ENCODE data around the gene DCAF6.
A peak's percentile ranks its signal among the peaks of the same experiment; 100 is the strongest.

DCAF6 gene

DNA sequence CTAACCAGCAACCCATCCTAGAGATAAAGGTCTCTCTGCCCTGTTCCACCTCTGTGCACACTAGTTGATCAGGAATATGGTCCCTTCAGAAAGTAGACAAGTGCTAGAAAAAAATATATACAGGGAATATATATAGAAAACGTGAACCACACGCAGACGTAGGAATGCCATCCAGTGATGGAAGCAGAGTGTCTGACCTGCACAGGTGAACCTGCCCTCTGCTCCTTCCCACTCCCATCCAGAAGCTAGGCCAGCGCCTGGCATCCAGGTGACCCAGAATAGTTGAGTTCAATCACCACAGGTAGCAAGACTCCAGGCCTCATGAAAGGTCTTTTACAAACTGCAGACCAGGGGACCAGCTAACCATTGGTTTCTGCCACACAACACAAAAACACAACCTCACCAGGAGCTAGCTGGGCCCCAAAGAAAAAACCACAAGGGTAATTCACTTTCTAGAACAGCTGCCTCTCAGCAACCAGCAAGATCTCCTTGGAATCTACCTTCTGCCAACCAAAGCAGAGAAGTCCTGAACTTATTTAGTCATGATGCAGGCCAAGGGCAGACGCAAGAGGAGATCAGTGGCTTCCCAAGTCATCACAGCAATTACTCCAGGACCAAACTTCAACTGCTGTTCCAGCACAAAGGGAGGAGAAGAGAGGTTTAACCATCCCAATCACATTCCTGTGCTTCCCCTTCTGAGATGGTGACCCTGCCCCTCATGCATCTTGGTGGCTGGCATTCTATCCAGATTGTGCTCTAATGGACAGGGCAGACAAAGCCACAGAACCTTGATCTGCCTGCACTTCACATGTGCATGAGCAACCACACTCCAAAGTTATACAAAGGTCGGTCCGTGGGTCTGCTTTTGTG lies 147.2 kb downstream of the DCAF6 start:
- Histone ChIP-seq H3K4me1 (ENCODE audit: insufficient read depth, insufficient read length) (peaks cover 5% of the 10 kb centered on the region), H3K27me3 (ENCODE audit: insufficient read depth, insufficient read length) (no peaks in the 10 kb centered on the region), H3K9ac (ENCODE audit: insufficient read length, low read depth) (no peak overlapping the region), H3K4me3 (ENCODE audit: insufficient read length, low read depth) (no peak overlapping the region), H3K9me3 (ENCODE audit: insufficient read depth, low read length) (no peaks in the 10 kb centered on the region), H3K36me3 (ENCODE audit: insufficient read depth, insufficient read length, low read length) (peaks cover 41% of the 10 kb centered on the region)
- TF ChIP-seq SUZ12 (IDR thresholded peaks at IDR 0.05; ENCODE audit: extremely low read depth, insufficient read depth, insufficient read length): no peak
- no peak for TF ChIP-seq YY1 (IDR thresholded peaks at IDR 0.05; ENCODE audit: insufficient read depth, insufficient read length)
- TF ChIP-seq ZNF274 (IDR thresholded peaks at IDR 0.05; ENCODE audit: low read depth, low read length): no peak
- no peak for DNase-seq (ENCODE audit: low read depth, low spot score)

DNA sequence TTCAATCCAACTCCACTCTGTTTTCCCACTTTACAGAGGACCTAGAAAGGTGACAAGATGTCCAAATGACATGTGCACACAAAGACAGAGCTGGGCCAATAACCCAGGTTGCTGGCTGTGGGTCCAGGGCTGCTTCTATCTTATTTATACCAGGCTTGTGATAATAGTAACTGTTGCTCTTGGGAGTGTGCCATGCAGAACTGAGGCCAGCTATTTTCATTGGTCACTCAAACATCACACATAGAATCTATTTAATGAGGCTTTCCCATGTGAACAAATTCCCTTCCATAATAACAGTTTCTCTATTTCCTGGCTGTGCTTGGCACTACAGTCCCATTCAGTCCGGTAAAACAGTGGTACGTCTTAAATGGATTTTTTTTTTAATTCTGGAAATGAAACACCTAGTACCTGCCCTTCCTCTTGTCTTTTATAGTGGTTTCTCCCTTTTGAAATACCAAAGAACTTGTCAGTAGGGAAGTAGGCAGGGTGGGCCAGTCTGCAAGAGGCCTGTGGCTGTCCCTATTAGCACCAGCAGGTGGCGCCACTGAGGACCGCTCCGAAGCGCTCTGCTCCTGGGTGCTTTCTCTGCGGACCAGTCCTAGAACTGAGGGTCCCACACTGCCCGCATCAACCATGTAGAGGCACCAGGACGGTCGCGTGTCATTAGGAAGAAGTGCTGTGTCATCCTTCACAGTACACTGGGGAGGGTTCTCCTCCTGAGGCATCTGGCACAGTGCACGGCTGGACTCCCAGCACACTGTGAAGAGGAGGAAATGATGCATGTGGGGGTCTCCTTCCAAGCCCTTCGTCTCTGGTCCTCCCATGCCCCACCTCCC lies 148.1 kb downstream of the DCAF6 start:
- Histone ChIP-seq H3K4me3 (ENCODE audit: insufficient read length, low read depth) (no peak overlapping the region), H3K9me3 (ENCODE audit: insufficient read depth, low read length) (no peaks in the 10 kb centered on the region), H3K27me3 (ENCODE audit: insufficient read depth, insufficient read length) (no peaks in the 10 kb centered on the region), H3K36me3 (ENCODE audit: insufficient read depth, insufficient read length, low read length) (peaks cover 41% of the 10 kb centered on the region), H3K9ac (ENCODE audit: insufficient read length, low read depth) (no peak overlapping the region), H3K4me1 (ENCODE audit: insufficient read depth, insufficient read length) (peaks cover 5% of the 10 kb centered on the region)
- peak; percentile 57 for DNase-seq (ENCODE audit: low read depth, low spot score)
- no peak for TF ChIP-seq ZNF274 (IDR thresholded peaks at IDR 0.05; ENCODE audit: low read depth, low read length)
- no peak for TF ChIP-seq YY1 (IDR thresholded peaks at IDR 0.05; ENCODE audit: insufficient read depth, insufficient read length)
- no peak for TF ChIP-seq SUZ12 (IDR thresholded peaks at IDR 0.05; ENCODE audit: extremely low read depth, insufficient read depth, insufficient read length)

DNA sequence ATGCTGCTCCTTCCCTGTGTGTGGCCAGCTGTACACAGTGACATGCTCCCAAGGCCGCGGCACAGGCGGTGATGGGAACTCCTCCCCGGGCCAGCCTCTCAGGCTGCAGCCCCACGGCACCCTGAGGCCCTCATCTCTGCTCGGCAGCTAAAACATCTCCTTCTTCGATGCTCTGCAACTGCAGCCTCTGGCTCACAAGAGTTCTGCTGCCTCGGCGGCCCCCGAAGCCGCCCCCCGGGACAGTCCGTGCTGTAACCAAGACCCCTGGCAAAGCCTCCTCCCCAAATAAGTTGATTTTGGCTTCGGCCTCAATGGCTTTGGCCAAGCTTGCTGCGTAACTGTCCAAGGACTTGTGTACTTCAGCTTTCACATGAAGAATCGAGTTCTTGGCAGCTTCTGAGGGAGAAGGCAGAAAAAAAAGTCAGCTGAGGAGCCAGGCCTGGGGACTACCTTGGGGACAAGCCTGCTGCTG lies 149.0 kb downstream of the DCAF6 start:
- Histone ChIP-seq H3K4me3 (ENCODE audit: insufficient read length, low read depth) (no peak overlapping the region), H3K36me3 (ENCODE audit: insufficient read depth, insufficient read length, low read length) (peaks cover 48% of the 10 kb centered on the region), H3K4me1 (ENCODE audit: insufficient read depth, insufficient read length) (peaks cover 5% of the 10 kb centered on the region), H3K27me3 (ENCODE audit: insufficient read depth, insufficient read length) (no peaks in the 10 kb centered on the region), H3K9me3 (ENCODE audit: insufficient read depth, low read length) (no peaks in the 10 kb centered on the region), H3K9ac (ENCODE audit: insufficient read length, low read depth) (no peak overlapping the region)
- no peak for TF ChIP-seq YY1 (IDR thresholded peaks at IDR 0.05; ENCODE audit: insufficient read depth, insufficient read length)
- no peak for TF ChIP-seq SUZ12 (IDR thresholded peaks at IDR 0.05; ENCODE audit: extremely low read depth, insufficient read depth, insufficient read length)
- no peak for TF ChIP-seq ZNF274 (IDR thresholded peaks at IDR 0.05; ENCODE audit: low read depth, low read length)
- no peak for DNase-seq (ENCODE audit: low read depth, low spot score)

DNA sequence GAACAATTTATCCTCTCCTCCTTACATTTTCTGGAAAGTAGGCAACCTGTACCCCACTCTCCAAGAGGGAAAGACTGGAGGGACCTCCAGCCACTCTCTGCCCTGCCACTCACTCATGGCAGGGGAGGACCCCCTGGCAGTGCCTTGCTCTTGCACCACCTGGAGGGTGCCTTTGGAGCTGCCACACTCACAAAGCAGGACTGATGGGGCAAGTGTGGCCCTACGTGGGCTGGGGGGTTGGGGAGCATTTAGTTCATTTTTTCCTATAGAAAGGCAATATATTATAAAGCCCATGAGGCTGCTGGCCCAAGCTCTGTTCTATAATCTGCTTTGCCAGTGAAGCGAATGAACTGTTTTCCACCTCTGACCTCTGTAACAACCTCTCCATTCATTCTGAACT lies 150.0 kb downstream of the DCAF6 start:
- H3K9me3 ChIP-seq (ENCODE audit: insufficient read depth, low read length): no peaks in the 10 kb centered on the region
- peaks cover 5% of the 10 kb centered on the region for H3K4me1 ChIP-seq (ENCODE audit: insufficient read depth, insufficient read length)
- peaks cover 51% of the 10 kb centered on the region for H3K36me3 ChIP-seq (ENCODE audit: insufficient read depth, insufficient read length, low read length)
- no peak overlapping the region for H3K9ac ChIP-seq (ENCODE audit: insufficient read length, low read depth)
- TF ChIP-seq SUZ12 (IDR thresholded peaks at IDR 0.05; ENCODE audit: extremely low read depth, insufficient read depth, insufficient read length): no peak
- no peak for TF ChIP-seq ZNF274 (IDR thresholded peaks at IDR 0.05; ENCODE audit: low read depth, low read length)
- no peak for TF ChIP-seq YY1 (IDR thresholded peaks at IDR 0.05; ENCODE audit: insufficient read depth, insufficient read length)
- DNase-seq (ENCODE audit: low read depth, low spot score): no peak
- no peaks in the 10 kb centered on the region for H3K27me3 ChIP-seq (ENCODE audit: insufficient read depth, insufficient read length)
- no peak overlapping the region for H3K4me3 ChIP-seq (ENCODE audit: insufficient read length, low read depth)

DNA sequence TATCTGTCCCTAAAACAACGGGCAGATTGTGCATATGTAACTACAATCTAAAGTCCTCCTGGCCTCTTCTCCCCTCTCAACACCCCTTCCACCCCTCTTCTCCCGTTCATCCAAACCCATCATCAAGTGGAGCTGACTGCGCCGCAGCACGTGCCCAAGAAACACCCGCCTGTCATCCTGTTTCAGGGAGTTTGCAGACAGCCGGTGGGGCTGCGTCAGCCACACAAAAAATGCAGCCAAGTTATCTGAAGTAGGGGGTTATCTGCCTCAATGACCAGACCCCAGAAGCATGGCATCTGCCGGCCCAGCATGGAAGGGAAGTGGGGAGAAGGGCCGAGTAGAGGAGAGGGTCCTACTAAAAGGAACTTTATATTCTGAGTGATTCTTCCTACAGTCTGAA lies 151.2 kb downstream of the DCAF6 start:
- peaks cover 3% of the 10 kb centered on the region for H3K4me1 ChIP-seq (ENCODE audit: insufficient read depth, insufficient read length)
- TF ChIP-seq SUZ12 (IDR thresholded peaks at IDR 0.05; ENCODE audit: extremely low read depth, insufficient read depth, insufficient read length) (no peak), YY1 (IDR thresholded peaks at IDR 0.05; ENCODE audit: insufficient read depth, insufficient read length) (no peak), ZNF274 (IDR thresholded peaks at IDR 0.05; ENCODE audit: low read depth, low read length) (no peak)
- peaks cover 51% of the 10 kb centered on the region for H3K36me3 ChIP-seq (ENCODE audit: insufficient read depth, insufficient read length, low read length)
- no peak for DNase-seq (ENCODE audit: low read depth, low spot score)
- no peaks in the 10 kb centered on the region for H3K9me3 ChIP-seq (ENCODE audit: insufficient read depth, low read length)
- no peak overlapping the region for H3K4me3 ChIP-seq (ENCODE audit: insufficient read length, low read depth)
- no peak overlapping the region for H3K9ac ChIP-seq (ENCODE audit: insufficient read length, low read depth)
- no peaks in the 10 kb centered on the region for H3K27me3 ChIP-seq (ENCODE audit: insufficient read depth, insufficient read length)

DNA sequence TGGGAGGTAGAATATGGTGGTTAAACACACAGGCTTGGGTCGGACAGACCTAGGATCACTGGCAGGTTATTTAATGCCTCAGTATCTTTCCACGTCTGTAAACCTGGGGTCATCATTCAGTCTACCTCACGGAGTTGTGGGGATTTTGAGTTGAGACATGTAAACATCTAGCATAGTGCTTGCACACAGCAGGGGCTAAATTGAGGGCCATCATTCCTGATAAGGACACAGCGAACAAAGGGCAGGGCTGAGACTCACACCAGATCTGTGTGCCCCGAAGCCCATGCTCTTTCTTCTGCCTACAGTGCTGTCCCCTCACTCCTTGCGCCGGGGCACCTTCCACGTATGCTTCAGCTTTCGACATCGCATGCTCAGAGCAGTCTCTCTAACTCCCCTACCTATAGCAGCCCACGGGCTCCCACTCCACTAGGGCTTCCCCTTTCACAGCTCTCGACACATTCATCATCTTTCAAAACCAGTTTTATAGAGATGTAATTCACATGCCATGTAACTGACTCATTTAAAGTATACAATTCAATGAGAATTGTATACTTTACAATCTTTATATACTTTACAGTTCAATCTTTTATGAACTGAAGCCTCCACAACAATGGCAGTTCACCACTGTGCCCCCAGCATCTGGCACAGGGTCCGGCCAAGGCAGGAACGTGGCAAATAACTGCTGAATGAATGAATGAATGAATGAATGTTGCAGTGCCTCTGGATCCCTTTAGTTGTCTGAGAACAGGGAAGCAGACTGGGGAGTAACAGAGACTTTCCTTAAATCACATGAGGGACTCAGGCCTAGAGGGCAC lies 152.2 kb downstream of the DCAF6 start:
- Histone ChIP-seq H3K36me3 (ENCODE audit: insufficient read depth, insufficient read length, low read length) (peaks cover 55% of the 10 kb centered on the region), H3K4me1 (ENCODE audit: insufficient read depth, insufficient read length) (peaks cover 3% of the 10 kb centered on the region), H3K27me3 (ENCODE audit: insufficient read depth, insufficient read length) (no peaks in the 10 kb centered on the region), H3K9me3 (ENCODE audit: insufficient read depth, low read length) (no peaks in the 10 kb centered on the region), H3K9ac (ENCODE audit: insufficient read length, low read depth) (no peak overlapping the region), H3K4me3 (ENCODE audit: insufficient read length, low read depth) (no peak overlapping the region)
- TF ChIP-seq SUZ12 (IDR thresholded peaks at IDR 0.05; ENCODE audit: extremely low read depth, insufficient read depth, insufficient read length): no peak
- no peak for TF ChIP-seq YY1 (IDR thresholded peaks at IDR 0.05; ENCODE audit: insufficient read depth, insufficient read length)
- TF ChIP-seq ZNF274 (IDR thresholded peaks at IDR 0.05; ENCODE audit: low read depth, low read length): no peak
- DNase-seq (ENCODE audit: low read depth, low spot score): no peak
